Neural crest cell (in vitro differentiated cells): ENCODE measurements around the gene IFT43. TPM values are rescaled to one million over a fixed set of nuclear protein-coding genes. Genes with fewer than 3 reads are reported as not detected.

Source experiments
- DNase-seq: peaks from one replicate; pipeline ENCODE4 v3.0.0; 2021; ENCODE audit warnings: low read depth, mixed read lengths, low spot score
- H3K27ac Mint-ChIP-seq: one replicate; pipeline ENCODE4 v1.8.0; 2021; ENCODE audit warnings: mild to moderate bottlenecking, mixed read lengths; ENCODE audit not compliant: unreplicated experiment
- H3K27me3 Mint-ChIP-seq: 2 replicates; pipeline ENCODE4 v1.8.0; 2021; ENCODE audit warnings: low read depth, mild to moderate bottlenecking, mixed read lengths
- H3K36me3 Mint-ChIP-seq: 2 replicates; pipeline ENCODE4 v1.8.0; 2021; ENCODE audit warnings: low read depth, mild to moderate bottlenecking, mixed read lengths
- H3K4me1 Mint-ChIP-seq: 2 replicates; pipeline ENCODE4 v1.8.0; 2021; ENCODE audit warnings: mixed read lengths
- H3K4me3 Mint-ChIP-seq: one replicate; pipeline ENCODE4 v1.8.0; 2021; ENCODE audit warnings: mild to moderate bottlenecking, mixed read lengths
- H3K9me3 Mint-ChIP-seq: 2 replicates; pipeline ENCODE4 v1.8.0; 2021; ENCODE audit warnings: mixed read lengths
- total RNA-seq: library from RNA; stranded (reverse); gene quantifications from 2 replicates; pipeline ENCODE4 v1.2.1, GENCODE V29; 2021
- TF ChIP-seq, protein P1 (sequence below): fragments of 200-600 bp; sonication (generic); conservative IDR thresholded peaks from 2 replicates; pipeline ENCODE4 v1.5.0; 2021; ENCODE audit warnings: antibody characterized with exemption, mild to moderate bottlenecking

The IFT43 gene
- total RNA-seq, 1 donor from 2014 or later = 34.1 TPM

DNA sequence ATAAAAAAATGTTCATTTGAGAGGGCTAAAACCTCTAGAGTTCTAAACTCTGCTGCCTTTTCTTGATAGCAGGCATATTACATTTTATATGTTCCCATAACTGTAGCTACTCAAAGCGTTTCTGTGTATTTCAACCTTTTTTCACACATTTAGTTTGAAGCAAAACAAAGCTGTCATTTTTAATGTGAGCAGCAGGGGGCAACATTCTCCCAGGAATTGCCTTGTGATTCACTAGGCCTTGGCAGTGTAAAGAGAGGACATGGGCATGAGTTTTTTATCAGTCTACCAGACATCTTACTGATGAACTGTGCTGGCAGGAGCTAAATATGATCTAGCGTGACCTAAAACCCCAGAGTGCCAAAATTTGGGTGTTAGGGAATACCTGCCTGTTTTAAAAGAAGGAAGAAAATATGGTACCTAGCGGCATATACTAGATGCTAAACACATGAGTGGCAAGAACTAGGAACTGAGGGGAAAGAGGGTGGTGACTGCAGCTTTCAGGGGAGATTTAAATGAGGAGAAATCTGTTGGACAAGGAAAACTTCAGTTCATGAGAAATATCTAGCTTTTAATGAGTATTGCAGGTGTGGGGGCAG is 65.3 kb downstream of the IFT43 start:
- Mint-ChIP-seq H3K9me3 (no peaks in the 10 kb centered on the region), H3K36me3 (no peaks in the 10 kb centered on the region), H3K27me3 (no peaks in the 10 kb centered on the region), H3K27ac (no peak overlapping the region), H3K4me3 (no peak overlapping the region), H3K4me1 (peaks cover 8% of the 10 kb centered on the region)
- peak; percentile 80 for DNase-seq
- TF ChIP-seq, protein P1, sequence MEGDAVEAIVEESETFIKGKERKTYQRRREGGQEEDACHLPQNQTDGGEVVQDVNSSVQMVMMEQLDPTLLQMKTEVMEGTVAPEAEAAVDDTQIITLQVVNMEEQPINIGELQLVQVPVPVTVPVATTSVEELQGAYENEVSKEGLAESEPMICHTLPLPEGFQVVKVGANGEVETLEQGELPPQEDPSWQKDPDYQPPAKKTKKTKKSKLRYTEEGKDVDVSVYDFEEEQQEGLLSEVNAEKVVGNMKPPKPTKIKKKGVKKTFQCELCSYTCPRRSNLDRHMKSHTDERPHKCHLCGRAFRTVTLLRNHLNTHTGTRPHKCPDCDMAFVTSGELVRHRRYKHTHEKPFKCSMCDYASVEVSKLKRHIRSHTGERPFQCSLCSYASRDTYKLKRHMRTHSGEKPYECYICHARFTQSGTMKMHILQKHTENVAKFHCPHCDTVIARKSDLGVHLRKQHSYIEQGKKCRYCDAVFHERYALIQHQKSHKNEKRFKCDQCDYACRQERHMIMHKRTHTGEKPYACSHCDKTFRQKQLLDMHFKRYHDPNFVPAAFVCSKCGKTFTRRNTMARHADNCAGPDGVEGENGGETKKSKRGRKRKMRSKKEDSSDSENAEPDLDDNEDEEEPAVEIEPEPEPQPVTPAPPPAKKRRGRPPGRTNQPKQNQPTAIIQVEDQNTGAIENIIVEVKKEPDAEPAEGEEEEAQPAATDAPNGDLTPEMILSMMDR = peak; percentile 90

DNA sequence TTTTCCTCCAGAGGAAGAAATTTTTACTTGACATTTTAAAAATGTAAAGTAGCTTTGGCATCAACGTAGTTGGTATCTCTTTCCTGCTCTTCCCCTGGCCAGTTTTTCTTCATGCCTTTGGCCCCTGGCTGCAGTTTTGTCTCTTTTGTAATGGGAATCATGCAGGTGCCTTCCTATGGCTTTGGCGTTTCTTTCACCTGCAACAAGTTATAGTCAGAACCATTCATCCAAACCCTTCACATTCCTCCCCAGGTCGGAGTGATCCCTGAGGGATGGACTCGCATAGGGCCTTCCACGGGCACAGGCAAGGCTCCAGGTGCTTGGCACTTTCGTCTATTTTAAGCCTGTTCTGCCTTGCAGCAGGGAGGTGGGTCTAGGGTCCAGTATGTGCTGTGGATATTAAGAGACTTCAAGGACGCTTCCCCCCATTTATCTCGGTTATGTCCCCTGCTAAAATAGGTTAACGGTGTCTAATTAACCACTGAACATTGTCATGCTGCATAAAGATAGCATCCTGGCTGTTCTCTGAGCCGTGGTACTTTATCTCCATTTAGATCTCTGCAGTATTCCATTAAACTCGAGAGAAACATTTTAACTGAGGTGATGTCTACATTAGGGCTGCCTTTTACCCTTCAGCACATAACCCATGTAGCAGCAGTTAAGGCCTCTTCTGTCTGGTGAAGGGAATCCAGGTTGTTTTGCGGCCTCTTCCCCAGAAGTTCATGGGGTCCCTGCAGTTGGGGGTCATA is 66.3 kb downstream of the IFT43 start:
- Mint-ChIP-seq H3K27ac (no peak overlapping the region), H3K27me3 (no peaks in the 10 kb centered on the region), H3K4me3 (no peak overlapping the region), H3K9me3 (no peaks in the 10 kb centered on the region), H3K4me1 (peaks cover 4% of the 10 kb centered on the region), H3K36me3 (no peaks in the 10 kb centered on the region)
- DNase-seq = no peak
- TF ChIP-seq, protein P1 = no peak

DNA sequence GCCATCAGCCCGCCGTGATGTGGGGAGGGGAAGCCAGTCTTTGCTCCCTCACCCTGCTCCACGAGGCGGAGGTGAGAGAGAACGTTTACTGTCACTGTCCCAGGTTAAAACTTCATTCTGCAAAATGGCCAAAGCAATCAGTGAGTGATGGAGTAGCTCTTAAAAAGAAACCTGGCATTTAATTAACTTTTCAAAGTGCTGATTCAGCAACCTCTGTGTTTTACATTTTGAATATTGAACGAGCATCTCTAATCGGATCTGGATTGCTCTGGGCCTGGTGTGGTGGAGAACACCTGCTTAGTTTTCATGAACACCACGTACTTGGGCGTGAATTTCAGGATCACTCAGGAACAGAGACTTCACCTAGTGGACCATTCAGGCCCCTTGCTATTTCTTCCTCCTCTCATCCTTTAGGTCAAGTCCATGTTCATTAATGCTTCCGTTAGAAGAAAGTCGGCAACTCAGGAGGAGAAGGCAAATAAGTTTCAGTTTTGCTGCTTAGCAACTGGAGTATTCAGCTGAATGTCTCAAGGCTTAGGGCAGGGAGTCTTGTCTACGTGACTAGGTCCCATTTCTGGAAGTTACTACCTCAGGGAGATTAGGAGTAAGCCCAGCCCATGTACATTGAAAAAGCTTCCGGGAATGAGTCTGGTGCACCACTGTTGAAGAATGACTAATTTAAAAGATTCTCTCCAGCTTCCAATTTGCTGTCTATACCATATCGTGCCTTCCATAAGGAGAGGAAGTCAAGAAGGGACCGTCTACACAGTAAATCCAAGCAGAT is 68.2 kb downstream of the IFT43 start:
- no peak overlapping the region for H3K4me3 Mint-ChIP-seq
- H3K9me3 Mint-ChIP-seq = no peaks in the 10 kb centered on the region
- H3K27me3 Mint-ChIP-seq = no peaks in the 10 kb centered on the region
- TF ChIP-seq, protein P1 = no peak
- no peak for DNase-seq
- no peak overlapping the region for H3K27ac Mint-ChIP-seq
- no peaks in the 10 kb centered on the region for H3K36me3 Mint-ChIP-seq
- H3K4me1 Mint-ChIP-seq = peaks cover 4% of the 10 kb centered on the region

DNA sequence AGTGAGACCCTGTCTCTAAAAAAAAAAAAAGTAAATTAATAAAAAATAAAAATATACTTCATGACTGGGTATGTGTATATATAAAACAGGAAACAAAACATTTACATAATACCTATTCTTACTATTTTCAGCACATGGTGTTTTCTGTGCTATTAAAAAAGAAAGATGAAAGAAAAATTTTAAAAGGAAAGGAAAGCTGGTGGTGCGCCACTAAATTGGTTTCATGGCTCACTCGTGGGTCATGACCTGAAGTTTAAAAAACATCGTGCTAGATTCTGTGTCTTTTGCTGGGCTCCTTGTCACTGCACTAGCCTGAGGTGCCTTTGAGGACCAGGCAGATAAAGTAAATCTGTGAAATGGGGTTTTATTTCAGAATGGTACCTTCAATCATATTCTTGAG is 69.8 kb downstream of the IFT43 start:
- H3K27ac Mint-ChIP-seq = no peak overlapping the region
- H3K4me1 Mint-ChIP-seq = peaks cover 4% of the 10 kb centered on the region
- TF ChIP-seq, protein P1 = no peak
- no peaks in the 10 kb centered on the region for H3K27me3 Mint-ChIP-seq
- no peak for DNase-seq
- H3K9me3 Mint-ChIP-seq = no peaks in the 10 kb centered on the region
- H3K36me3 Mint-ChIP-seq = peaks cover 5% of the 10 kb centered on the region
- H3K4me3 Mint-ChIP-seq = no peak overlapping the region

DNA sequence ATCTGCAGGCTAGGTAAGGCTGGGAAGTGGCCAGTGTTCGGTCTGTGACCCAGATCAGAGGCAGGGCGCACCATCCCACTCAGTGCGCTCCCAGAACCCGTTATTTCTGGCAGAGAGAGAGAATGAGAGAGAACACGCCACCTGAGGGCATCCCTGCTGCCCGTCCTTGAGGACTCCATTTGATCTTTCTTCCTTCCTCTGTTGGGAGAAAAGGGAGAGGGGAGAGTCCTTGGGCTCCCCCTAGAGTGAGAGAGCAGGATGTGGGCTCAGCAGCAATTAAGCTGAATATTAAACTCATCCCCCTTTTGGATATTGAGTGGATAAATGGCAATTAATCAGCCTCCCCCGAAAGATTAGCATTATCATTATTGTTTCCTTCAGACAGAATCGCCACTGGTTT is 70.6 kb downstream of the IFT43 start:
- Mint-ChIP-seq H3K27me3 (no peaks in the 10 kb centered on the region), H3K4me3 (no peak overlapping the region), H3K36me3 (peaks cover 7% of the 10 kb centered on the region), H3K4me1 (peaks cover 4% of the 10 kb centered on the region), H3K27ac (peak overlapping the region; percentile 36), H3K9me3 (no peaks in the 10 kb centered on the region)
- DNase-seq = no peak
- TF ChIP-seq, protein P1 = peak; percentile 33
